A673 (cell line): ENCODE results near the gene BRD4.

ENCODE experiments used
- CTCF ChIP-seq: fragments of 300-800, 200-600 bp; sonication (generic); conservative IDR thresholded peaks from 2 replicates; pipeline ENCODE4 v1.5.1; 2017; ENCODE audit warnings: low read depth, mild to moderate bottlenecking, antibody characterized with exemption, low read length, moderate library complexity, mixed read lengths
- EZH2 ChIP-seq: fragments of 200-600 bp; sonication (generic); IDR thresholded peaks from 2 replicates; pipeline ENCODE4 v1.6.1; 2017; ENCODE audit warnings: borderline replicate concordance, low read depth, mild to moderate bottlenecking, mixed read lengths, antibody characterized with exemption, low read length; ENCODE audit not compliant: poor library complexity, severe bottlenecking

GRCh38 chr19:15254547-15254946 is 77.8 kb downstream of the BRD4 start:
- TF ChIP-seq CTCF: no peak
- no peak for TF ChIP-seq EZH2
